Endothelial cell of umbilical vein (primary cell): Measurements from ENCODE around the gene COQ8B. TPM values are rescaled to one million over a fixed set of nuclear protein-coding genes. Genes with fewer than 3 reads are reported as not detected.

Experiments
- BruUV-seq: library from RNA; stranded (reverse); fragments of 400-500 nt; replicated peaks from 2 replicates; lab custom pipeline; 2021; lab: Mats Ljungman, UMichigan
- CTCF ChIA-PET: fragments of 300-600, 350-600 bp; sonication (Branson Sonifier 250); formaldehyde crosslinking; loops from one replicate; lab custom pipeline; 2021; ENCODE audit warnings: antibody characterized with exemption, inconsistent platforms; lab: Charles Lee
- POLR2A ChIA-PET: fragments of 300-600, 350-600 bp; sonication (Branson Sonifier 250); formaldehyde crosslinking; loops from one replicate; lab custom pipeline; 2021; ENCODE audit warnings: antibody characterized with exemption, inconsistent platforms; lab: Charles Lee
- DNase-seq: peaks from one replicate; pipeline ENCODE4 v3.0.0-alpha.2; 2011; ENCODE audit warnings: low read depth, low spot score
- FAIRE-seq: peaks from 2 replicates; lab custom pipeline; 2011; peaks lifted over from hg19 to GRCh38; lab: Jason Lieb, UNC
- H2AFZ ChIP-seq: 2 replicates; pipeline ENCODE4 v1.6.0; 2012; ENCODE audit warnings: low read depth, low read length, control low read depth, inconsistent platforms
- H3K27ac ChIP-seq: 2 replicates; pipeline ENCODE4 v1.5.1; 2011; ENCODE audit warnings: low read depth, mild to moderate bottlenecking, control low read depth, low read length, moderate library complexity; ENCODE audit not compliant: insufficient read depth
- H3K27me3 ChIP-seq, 2 experiments: 2 replicates each; pipeline versions ENCODE4 v1.6.0 to v1.6.1; 2011; ENCODE audit warnings: low read length in 2 of 2, mixed read lengths in 1 of 2; ENCODE audit not compliant: control insufficient read depth in 2 of 2, insufficient read depth in 2 of 2
- H3K36me3 ChIP-seq, 2 experiments: 2 replicates in 1 of 2; 3 replicates in 1 of 2; pipeline ENCODE4 v1.5.1; 2011; ENCODE audit warnings: low read length in 2 of 2, mild to moderate bottlenecking in 1 of 2, moderate library complexity in 1 of 2; ENCODE audit not compliant: control insufficient read depth in 2 of 2, insufficient read depth in 2 of 2; ENCODE audit errors: extremely low read depth in 1 of 2
- H3K4me1 ChIP-seq: 3 replicates; pipeline ENCODE4 v1.5.1; 2011; ENCODE audit warnings: mild to moderate bottlenecking, low read length; ENCODE audit not compliant: control insufficient read depth, insufficient read depth; ENCODE audit errors: extremely low read depth
- H3K4me2 ChIP-seq: 2 replicates; pipeline ENCODE4 v1.6.1; 2011; ENCODE audit warnings: low read length, control low read depth, mixed read lengths; ENCODE audit not compliant: insufficient read depth
- H3K4me3 ChIP-seq, 3 experiments: fragments of 200-600 bp in 1 of 3; sonication (generic), shearing (Covaris generic) in 1 of 3; replicated peaks in 1 of 3; 2 replicates each; pipeline ENCODE4 v1.5.1; 2011 to 2016; ENCODE audit warnings: control low read depth in 3 of 3, low read length in 3 of 3, mild to moderate bottlenecking in 2 of 3, inconsistent platforms in 1 of 3, low read depth in 1 of 3, moderate library complexity in 1 of 3; ENCODE audit not compliant: insufficient read depth in 1 of 3
- H3K79me2 ChIP-seq: 2 replicates; pipeline ENCODE4 v1.6.0; 2012; ENCODE audit warnings: low read length, inconsistent platforms; ENCODE audit not compliant: control insufficient read depth, insufficient read depth
- H3K9ac ChIP-seq: replicated peaks from 2 replicates; pipeline ENCODE3; 2011; ENCODE audit warnings: low read length, control low read depth; ENCODE audit not compliant: insufficient read depth; ENCODE audit errors: extremely low read depth
- H3K9me1 ChIP-seq: replicated peaks from 3 replicates; pipeline ENCODE4 v1.6.0; 2011; ENCODE audit warnings: mild to moderate bottlenecking, low read length; ENCODE audit not compliant: control insufficient read depth, insufficient read depth; ENCODE audit errors: extremely low read depth
- H3K9me3 ChIP-seq: replicated peaks from 2 replicates; pipeline ENCODE4 v1.5.1; 2012; ENCODE audit warnings: low read length, inconsistent platforms; ENCODE audit not compliant: control insufficient read depth, insufficient read depth
- H4K20me1 ChIP-seq: replicated peaks from 2 replicates; pipeline ENCODE3; 2011; ENCODE audit warnings: mild to moderate bottlenecking, low read length; ENCODE audit not compliant: control insufficient read depth, insufficient read depth; ENCODE audit errors: extremely low read depth
- CTCF ChIP-seq, 2 donors: IDR thresholded peaks; 1 replicate in 1 of 2; 2 replicates in 1 of 2; pipeline ENCODE4 v1.5.1; 2011; ENCODE audit warnings: low read length in 2 of 2, mild to moderate bottlenecking in 2 of 2, moderate library complexity in 2 of 2, control low read depth in 1 of 2, inconsistent platforms in 1 of 2, low read depth in 1 of 2; ENCODE audit not compliant: insufficient read depth in 1 of 2; ENCODE audit errors: extremely low read depth in 1 of 2
- EZH2 ChIP-seq: IDR thresholded peaks from 2 replicates; pipeline ENCODE4 v1.6.1; 2012; ENCODE audit warnings: borderline replicate concordance, low read depth, mild to moderate bottlenecking, moderate library complexity, low read length, inconsistent platforms; ENCODE audit not compliant: severe bottlenecking
- FOS ChIP-seq: IDR thresholded peaks from 2 replicates; pipeline ENCODE4 v1.6.1; 2011; ENCODE audit warnings: mild to moderate bottlenecking, low read length, moderate library complexity, borderline replicate concordance; ENCODE audit not compliant: insufficient read depth
- GATA2 ChIP-seq: IDR thresholded peaks from 2 replicates; pipeline ENCODE4 v1.7.0; 2011; ENCODE audit warnings: low read depth, mild to moderate bottlenecking, moderate library complexity, mixed read lengths, low read length; ENCODE audit not compliant: insufficient read length, insufficient read depth
- JUN ChIP-seq: IDR thresholded peaks from 2 replicates; pipeline ENCODE4 v1.6.1; 2011; ENCODE audit warnings: borderline replicate concordance, low read depth; ENCODE audit not compliant: insufficient read length, insufficient read depth
- MAX ChIP-seq: IDR thresholded peaks from 2 replicates; pipeline ENCODE4 v1.6.1; 2011; ENCODE audit not compliant: insufficient read depth, insufficient read length
- MYC ChIP-seq: IDR thresholded peaks from one replicate; pipeline ENCODE4 v1.6.1; 2011; ENCODE audit warnings: mild to moderate bottlenecking, low read depth, low read length
- POLR2A ChIP-seq: IDR thresholded peaks from 2 replicates; pipeline ENCODE4 v1.6.1; 2012; ENCODE audit warnings: low read depth, mild to moderate bottlenecking, control low read depth, low read length
- POLR2AphosphoS5 ChIP-seq: IDR thresholded peaks from 2 replicates; pipeline ENCODE4 v1.6.1; 2012; ENCODE audit warnings: low read depth, mild to moderate bottlenecking, control low read depth, low read length, moderate library complexity; ENCODE audit not compliant: insufficient read depth
- dilution Hi-C: fragments of 300-500 bp; cut with MboI; formaldehyde crosslinking; loops from one replicate; pipeline ENCODE4 v1.15.0; 2019; ENCODE audit warnings: low sequenced_read_pairs; ENCODE audit not compliant: extremely low pct_ligation_motif_present
- intact Hi-C: fragments of 100-400 bp; cut with micrococcal nuclease; formaldehyde crosslinking; loops from one replicate; pipeline ENCODE4 v1.10.0; 2022
- polyA plus RNA-seq, 4 experiments: library from polyadenylated mRNA; depleted of rRNA in 3 of 4; stranded (reverse) in 3 of 4; unstranded in 1 of 4; fragments of >200 nt; gene quantifications; 2 replicates each; pipeline versions ENCODE4 v1.2.1 to v1.2.3, GENCODE V29; 2011 to 2012; ENCODE audit warnings: missing spikeins in 1 of 4
- total RNA-seq: library from RNA; stranded (reverse); gene quantifications from 2 replicates; pipeline ENCODE4 v1.2.3, GENCODE V29; 2021

Gene COQ8B
- total and polyA plus RNA-seq, 2 donors (not counting 3 experiments of a cell fraction or from before 2014, with no cell fraction given) = 16.2 to 19.2 TPM

- dilution Hi-C loops = no loop called here
- no peak overlapping the region for H2AFZ ChIP-seq
- no peak overlapping the region for H3K4me3 ChIP-seq
- intact Hi-C loops = no loop called here
- TF ChIP-seq GATA2 (no peak), MAX (no peak), POLR2A (no peak), MYC (no peak), CTCF (IDR thresholded peaks at IDR 0.05; ENCODE audit: extremely low read depth in 1 of 2, insufficient read depth in 1 of 2, low read depth in 1 of 2, low read length in 2 of 2) (no peak), POLR2AphosphoS5 (no peak), FOS (no peak), EZH2 (no peak), JUN (no peak)
- peaks cover 3% of the 10 kb centered on the region for H3K4me1 ChIP-seq
- H4K20me1 ChIP-seq = no peaks in the 10 kb centered on the region
- no peak overlapping the region for H3K27ac ChIP-seq
- FAIRE-seq (no peak), DNase-seq (no peak)
- no peaks in the 10 kb centered on the region for H3K9me3 ChIP-seq
- H3K27me3 ChIP-seq = no peaks in the 10 kb centered on the region
- H3K9ac ChIP-seq = no peak overlapping the region
- POLR2A ChIA-PET = no interaction called here
- no peaks in the 10 kb centered on the region for H3K36me3 ChIP-seq
- no peak overlapping the region for H3K4me2 ChIP-seq
- CTCF ChIA-PET = interaction anchor here (1.0 kb wide), 1 partner anchor 25 kb away, joined by 3 read pairs; no protein-coding TSS in a partner anchor
- no TSS peak for BruUV-seq
- no peaks in the 10 kb centered on the region for H3K9me1 ChIP-seq
- no peaks in the 10 kb centered on the region for H3K79me2 ChIP-seq
These were observed 57.6 kb downstream of the COQ8B start for GRCh38 chr19:40659116-40659515.
